ENCODE measurements around the gene LTBP4.

Gene LTBP4

GRCh38 chr19:40596608-40597328 is 4.4 kb upstream of the LTBP4 start:
- no peak for DNase-seq (ENCODE audit: low spot score)

GRCh38 chr19:40597329-40597838 is 3.8 kb upstream of the LTBP4 start:
- no peak for DNase-seq (ENCODE audit: low spot score)

GRCh38 chr19:40598121-40598917 is 2.9 kb upstream of the LTBP4 start:
- peak; percentile 70 for DNase-seq (ENCODE audit: low spot score)

- DNase-seq (ENCODE audit: low spot score), result no peak
Measured at GRCh38 chr19:40598918-40599307, 2.3 kb upstream of the LTBP4 start.

- DNase-seq (ENCODE audit: low spot score), result no peak
Measured at GRCh38 chr19:40599331-40599901, 1.8 kb upstream of the LTBP4 start.

GRCh38 chr19:40599902-40600569 is 1.1 kb upstream of the LTBP4 start:
- no peak for DNase-seq (ENCODE audit: low spot score)

DNA sequence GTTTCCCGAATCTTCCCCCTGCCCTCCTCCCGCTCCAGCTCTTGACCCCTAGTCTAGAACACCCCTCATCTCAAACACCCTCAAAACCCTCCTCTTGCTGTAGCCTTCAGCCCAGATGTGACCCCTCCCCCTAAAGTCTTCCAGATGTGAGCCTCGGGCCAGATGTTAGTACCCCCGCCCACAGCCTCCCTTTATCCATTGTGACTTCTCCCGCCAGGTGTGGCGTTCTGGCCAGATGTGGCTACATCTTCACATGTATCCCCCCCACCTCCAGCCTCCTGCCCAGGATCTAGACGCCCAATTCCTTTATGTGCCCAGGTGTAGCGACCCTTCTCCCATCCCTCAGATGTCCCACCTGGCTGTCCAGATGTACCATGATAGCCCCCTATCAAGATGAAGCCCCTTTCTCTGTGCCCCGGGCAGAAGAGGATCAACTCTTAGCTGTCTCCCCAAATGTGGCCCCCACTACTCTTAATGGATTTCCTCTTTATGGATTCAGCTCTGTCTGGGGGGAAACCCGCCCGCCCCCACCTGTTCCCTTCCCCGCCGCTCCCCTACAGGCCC is 517 bp upstream of the LTBP4 start:
- no peak for DNase-seq (ENCODE audit: low spot score)

DNA sequence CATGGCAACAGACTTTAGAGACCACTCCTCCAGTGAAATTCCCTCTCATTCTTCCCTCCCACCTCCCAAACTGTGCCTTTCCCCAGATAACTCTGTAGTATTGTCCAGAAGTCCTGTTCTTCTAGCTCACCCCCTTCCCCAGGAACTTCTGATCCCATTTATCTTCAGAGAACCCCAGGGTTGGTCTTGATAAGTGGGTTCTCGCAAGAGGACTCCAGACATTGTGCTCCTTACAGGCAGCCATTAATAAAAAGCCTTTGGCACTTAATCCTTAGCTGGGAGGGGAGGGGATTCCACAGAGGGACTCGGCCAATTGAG is 1.9 kb downstream of the LTBP4 start:
- no peak for DNase-seq (ENCODE audit: low spot score)

- DNase-seq (ENCODE audit: low spot score), result peak; percentile 83
Measured at GRCh38 chr19:40603389-40604170, 2.4 kb downstream of the LTBP4 start.

DNA sequence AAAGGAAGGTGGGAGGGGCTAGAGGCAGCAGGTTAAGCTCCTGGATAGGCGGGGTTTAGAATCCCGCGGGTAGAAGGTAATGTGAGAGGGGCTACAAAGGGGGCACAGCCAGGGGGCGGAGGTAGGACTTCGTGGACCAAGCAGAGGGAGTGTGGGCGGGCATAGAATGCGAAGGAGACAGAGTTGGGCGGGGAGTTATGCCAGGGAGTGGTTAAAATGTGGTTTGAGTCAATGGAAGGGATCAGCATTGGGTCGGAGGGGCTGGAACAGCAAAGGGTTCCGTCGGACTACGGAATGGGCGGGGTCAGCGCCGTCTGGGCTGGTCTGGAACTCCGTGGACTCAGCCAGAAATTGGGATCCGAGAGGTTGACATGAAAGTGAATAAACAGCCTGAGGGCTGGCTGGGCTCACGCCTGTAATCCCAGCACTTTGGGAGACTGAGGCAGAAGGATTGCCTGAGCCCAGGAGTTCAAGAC is 3.0 kb downstream of the LTBP4 start:
- no peak for DNase-seq (ENCODE audit: low spot score)

- no peak for DNase-seq (ENCODE audit: low spot score)
Measured at GRCh38 chr19:40604647-40605215, 3.6 kb downstream of the LTBP4 start.

DNA sequence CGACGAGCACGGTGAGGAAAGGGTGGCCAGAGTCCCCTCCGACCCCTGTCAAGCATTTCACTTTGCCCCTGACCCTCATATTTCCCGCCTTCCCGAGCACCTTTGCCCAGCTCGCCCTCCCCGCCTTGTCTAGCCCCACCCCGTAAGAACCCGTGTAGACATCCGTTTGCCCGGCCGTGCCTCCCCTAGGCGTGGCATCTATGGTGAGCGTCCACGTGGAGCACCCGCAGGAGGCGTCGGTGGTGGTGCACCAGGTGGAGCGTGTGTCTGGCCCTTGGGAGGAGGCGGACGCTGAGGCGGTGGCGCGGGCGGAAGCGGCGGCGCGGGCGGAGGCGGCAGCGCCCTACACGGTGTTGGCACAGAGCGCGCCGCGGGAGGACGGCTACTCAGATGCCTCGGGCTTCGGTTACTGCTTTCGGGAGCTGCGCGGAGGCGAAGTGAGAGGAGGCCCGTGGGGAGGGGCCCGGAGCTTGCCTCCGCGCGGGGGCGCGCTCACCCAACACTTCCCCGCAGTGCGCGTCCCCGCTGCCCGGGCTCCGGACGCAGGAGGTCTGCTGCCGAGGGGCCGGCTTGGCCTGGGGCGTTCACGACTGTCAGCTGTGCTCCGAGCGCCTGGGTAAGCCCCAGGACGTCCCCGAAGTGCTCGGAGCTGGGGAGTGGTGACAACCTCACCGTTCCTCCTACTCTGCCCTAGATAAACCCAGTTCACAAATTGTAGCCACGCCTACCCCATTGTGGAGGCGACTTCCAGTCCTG is 4.2 kb downstream of the LTBP4 start:
- no peak for DNase-seq (ENCODE audit: low spot score)

- no peak for DNase-seq (ENCODE audit: low spot score)
Measured at GRCh38 chr19:40607311-40608239, 6.4 kb downstream of the LTBP4 start.

DNA sequence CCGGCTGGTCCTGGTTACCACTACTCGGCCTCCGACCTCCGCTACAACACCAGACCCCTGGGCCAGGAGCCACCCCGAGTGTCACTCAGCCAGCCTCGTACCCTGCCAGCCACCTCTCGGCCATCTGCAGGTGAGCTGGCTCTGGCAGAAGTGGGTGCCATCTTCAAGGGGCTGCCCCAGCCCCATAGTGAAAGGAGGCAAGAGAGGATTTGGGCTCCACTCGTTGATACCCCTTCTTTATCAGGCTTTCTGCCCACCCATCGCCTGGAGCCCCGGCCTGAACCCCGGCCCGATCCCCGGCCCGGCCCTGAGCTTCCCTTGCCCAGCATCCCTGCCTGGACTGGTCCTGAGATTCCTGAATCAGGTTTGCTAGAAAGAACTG is 7.1 kb downstream of the LTBP4 start:
- DNase-seq (ENCODE audit: low spot score), result no peak

DNA sequence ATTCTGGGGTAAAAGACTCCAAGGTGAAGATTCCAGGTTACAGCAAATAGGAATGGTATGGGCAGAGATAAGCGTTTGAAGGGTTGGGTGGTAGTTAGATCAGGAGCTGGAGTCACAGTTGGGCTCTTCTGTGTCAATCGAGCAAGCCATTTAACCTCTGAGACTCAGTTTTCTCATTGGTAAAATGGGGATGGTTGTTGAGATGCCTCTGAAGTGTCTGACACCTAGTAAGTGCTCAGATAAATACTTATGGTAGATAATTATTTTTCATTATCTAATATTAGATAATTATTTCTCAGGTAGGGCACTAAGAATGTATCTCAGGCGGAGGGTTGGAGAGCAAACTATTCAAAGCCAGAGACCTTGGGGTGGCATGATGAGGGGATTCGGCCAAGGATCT is 7.8 kb downstream of the LTBP4 start:
- no peak for DNase-seq (ENCODE audit: low spot score)

- peak; percentile 71 for DNase-seq (ENCODE audit: low spot score)
Measured at GRCh38 chr19:40609561-40610395, 8.6 kb downstream of the LTBP4 start.

DNA sequence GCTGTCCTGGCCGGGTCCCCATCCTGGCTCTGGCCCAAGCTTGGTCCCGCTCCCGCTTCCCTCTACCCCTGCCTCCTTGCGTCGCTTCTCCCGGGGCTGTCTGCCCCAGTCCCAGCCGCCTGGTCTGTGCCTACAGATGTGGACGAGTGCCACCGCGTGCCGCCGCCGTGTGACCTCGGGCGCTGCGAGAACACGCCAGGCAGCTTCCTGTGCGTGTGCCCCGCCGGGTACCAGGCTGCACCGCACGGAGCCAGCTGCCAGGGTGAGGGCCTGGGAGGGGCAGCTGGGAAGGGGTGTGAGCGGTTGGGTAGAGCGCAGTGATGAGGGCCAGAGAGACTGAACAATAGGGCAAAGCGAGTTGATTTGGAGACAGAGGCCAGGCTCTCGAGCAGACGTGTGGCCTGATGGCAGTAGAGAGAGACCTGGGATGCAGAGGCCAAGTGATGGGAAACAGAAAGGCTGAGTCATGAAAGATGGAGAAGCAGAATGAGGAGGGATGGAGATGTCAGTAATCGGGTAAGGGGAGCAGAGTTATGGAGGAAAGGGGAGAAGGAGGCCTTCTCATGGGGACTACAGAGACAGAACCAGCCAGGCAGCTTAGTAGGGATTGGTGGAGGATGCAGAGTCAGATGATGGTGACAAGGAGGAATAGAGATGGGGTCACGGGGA is 9.4 kb downstream of the LTBP4 start:
- peak; percentile 59 for DNase-seq (ENCODE audit: low spot score)

GRCh38 chr19:40611096-40611495 is 9.9 kb downstream of the LTBP4 start:
- DNase-seq (ENCODE audit: low spot score), result no peak

Measured in pons (tissue), 1 donor.